Body of pancreas (tissue), 4 donors: ENCODE results near the gene EEF2.
"Not testable (repeated sequence)": the region's sequence is repeated elsewhere in the genome, so short reads cannot be mapped to it uniquely, and the experiment has no call there.

Experiments used
- POLR2A ChIP-seq, 3 donors: fragments of 450-650 bp; IDR thresholded peaks; one replicate each; pipeline ENCODE4 v1.6.1; 2016; ENCODE audit warnings: antibody characterized with exemption in 3 of 3, mild to moderate bottlenecking in 2 of 3
- TF ChIP-seq, protein P1 (sequence below), 7 experiments: fragments of 450-650 bp in 4 of 7; fragments of 200-600 bp in 3 of 7; sonication (generic) in 3 of 7; IDR thresholded peaks; one replicate each; pipeline ENCODE4 v1.5.1; 2016 to 2019; ENCODE audit warnings: antibody characterized with exemption in 7 of 7

DNA sequence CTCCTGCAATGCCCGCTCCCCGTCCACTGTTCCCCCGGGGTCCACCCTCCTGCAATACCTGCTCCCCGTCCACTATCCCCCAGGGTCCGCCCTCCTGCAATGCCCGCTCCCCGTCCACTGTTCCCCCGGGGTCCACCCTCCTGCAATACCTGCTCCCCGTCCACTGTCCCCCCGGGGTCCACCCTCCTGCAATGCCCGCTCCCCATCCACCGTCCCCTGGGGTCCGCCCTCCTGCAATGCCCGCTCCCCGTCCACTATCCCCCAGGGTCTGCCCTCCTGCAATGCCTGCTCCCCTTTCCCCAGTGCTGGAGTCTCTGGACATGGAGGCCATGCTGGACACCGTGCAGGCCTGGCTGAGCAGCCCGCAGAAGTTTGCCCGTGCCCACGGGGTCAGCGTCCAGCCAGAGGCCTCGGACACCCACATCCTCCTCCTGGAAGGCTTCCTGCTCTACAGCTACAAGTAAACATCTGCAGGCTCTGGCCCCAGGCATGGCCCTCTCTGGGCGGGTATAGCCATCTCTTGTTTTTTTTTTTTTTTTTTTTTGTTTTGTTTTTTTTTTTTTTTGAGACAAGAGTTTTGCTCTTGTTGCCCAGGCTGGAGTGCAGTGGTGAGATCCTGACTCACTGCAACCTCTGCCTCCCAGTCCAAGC lies 46.8 kb downstream of the EEF2 start:
- TF ChIP-seq POLR2A (IDR thresholded peaks at IDR 0.05): not testable (repeated sequence)
- TF ChIP-seq, protein P1, sequence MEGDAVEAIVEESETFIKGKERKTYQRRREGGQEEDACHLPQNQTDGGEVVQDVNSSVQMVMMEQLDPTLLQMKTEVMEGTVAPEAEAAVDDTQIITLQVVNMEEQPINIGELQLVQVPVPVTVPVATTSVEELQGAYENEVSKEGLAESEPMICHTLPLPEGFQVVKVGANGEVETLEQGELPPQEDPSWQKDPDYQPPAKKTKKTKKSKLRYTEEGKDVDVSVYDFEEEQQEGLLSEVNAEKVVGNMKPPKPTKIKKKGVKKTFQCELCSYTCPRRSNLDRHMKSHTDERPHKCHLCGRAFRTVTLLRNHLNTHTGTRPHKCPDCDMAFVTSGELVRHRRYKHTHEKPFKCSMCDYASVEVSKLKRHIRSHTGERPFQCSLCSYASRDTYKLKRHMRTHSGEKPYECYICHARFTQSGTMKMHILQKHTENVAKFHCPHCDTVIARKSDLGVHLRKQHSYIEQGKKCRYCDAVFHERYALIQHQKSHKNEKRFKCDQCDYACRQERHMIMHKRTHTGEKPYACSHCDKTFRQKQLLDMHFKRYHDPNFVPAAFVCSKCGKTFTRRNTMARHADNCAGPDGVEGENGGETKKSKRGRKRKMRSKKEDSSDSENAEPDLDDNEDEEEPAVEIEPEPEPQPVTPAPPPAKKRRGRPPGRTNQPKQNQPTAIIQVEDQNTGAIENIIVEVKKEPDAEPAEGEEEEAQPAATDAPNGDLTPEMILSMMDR (IDR thresholded peaks at IDR 0.05): not testable (repeated sequence)
